Stimulated activated CD4-positive, alpha-beta T cell treated with anti-CD3 and anti-CD28 coated beads, Interleukin-12 subunit alpha, Interleukin-12 subunit beta, amount 100 ng/mL, for 24 hours (primary cell): ENCODE data around the gene FAT2.

Source experiments
- DNase-seq, 2 experiments: peaks; one replicate each; pipeline ENCODE4 v3.0.0-alpha.2; 2020; ENCODE audit warnings: low read depth in 2 of 2

FAT2 gene

DNA sequence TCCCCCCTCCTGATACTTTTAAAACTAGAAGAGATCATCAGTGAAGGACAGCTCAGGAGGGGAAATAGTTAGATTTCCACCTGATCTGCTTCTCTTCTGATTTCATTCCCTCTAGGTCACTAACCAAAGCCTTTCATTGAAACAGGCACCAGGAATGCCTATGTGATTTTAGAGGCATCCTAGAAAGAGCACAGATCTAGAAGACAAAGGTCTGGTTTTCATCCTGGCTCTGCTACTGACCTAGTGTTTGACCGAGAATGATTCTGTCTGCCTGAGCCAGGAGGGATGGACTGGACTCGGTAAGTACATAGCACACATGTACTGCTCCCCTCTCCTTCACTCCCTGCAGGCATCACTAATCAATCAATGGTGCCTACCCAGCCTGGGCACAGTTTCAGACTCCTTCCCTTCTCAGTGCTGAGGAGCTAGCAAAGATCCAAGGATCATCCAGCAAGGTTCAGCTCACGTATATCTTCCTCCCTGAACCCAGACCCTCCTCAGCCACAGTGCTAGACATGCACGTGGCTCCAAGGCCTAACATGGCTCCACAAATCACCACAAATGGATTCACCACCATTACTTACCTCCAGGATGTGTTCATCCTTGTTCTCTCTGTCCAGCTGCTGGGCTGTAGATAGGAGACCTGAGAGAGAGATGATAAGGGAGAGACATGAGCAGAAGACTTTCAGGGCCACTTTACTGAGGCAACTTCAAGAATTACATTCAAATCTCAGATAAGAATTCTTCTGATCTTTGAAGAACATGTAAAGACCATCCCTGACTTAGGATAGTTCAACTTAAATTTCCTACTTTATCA is 35.2 kb downstream of the FAT2 start:
- no peak for DNase-seq

DNA sequence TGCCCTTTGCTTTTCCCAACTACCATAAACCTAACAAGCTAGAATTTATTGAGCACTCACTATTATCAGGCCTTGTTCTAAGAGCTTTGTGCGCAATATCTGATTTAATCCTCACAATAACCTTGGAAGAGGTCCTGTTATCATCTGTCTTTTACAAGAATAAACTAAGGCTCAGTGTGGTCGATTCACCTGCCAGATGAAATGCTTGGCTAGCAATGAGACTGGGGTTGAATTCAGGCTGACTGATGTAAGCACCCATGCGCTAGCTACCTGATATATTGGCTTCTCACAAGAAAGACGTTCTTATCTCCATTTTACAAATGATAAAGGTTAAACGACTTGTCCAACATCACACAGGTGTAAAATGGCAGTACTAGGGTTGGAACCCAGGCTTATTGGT is 37.4 kb downstream of the FAT2 start:
- no peak for DNase-seq

DNA sequence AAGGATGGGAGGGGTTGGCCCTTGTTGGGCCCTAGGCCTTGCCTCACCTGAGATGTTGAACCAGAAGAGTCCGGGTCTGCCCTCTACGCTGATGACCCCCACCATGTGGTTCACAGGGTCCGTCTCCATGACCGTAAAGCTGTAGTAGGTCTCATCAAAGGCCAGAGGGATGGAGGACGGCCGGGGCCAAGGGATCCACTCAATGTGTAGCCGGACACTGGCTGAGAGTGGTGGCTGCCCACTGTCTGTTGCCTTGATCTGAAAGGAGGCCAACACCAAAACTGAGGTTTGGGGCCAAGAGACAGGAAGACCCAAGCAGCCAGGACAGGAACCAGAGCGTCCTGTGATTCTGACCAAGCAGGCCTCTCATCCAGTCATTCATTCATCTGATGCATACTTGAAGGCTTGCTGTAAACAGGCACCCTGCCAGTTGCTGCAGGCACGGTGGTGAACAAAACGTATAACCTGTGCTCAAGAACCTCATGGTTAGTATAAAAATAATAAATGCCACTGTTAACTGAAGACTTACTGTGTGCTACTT is 37.9 kb downstream of the FAT2 start:
- DNase-seq = no peak

DNA sequence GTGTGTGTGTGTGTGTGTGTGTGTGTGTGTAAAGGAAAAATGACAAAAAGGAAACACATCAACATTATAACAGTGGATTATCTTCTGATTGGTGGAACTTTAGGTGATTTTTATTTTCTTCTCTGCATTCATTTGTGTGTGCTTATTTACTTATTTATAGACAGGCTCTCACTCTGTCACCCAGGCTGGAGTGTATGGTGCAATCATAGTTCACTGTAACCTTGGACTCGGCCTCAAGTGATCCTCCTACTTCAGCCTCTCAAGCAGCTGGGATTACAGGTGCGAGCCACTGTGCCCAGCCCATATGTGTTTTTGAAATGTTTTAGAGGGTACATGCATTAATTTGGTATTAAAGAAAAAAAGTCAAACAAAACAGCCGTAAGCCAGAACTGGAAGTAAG is 39.1 kb downstream of the FAT2 start:
- DNase-seq = no peak

DNA sequence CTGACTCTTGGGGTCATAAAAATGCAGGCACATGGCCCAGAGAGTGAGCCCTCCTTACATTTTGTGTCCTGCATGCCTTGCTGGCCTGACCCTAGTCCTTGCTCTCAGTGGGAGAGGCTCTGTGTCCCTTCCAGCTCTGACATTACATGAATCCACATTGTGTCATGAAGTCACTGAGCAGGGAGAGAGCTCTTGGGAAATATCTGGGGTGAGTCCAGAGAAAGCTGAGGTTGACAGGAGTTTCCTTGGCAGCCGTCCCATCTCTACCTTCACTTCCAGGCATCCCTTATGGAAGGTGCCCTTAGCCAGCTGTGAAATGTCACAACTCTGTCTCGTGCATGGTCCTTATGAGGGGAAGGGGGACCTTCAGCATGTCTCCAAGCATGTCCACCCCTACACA is 41.0 kb downstream of the FAT2 start:
- no peak for DNase-seq

DNA sequence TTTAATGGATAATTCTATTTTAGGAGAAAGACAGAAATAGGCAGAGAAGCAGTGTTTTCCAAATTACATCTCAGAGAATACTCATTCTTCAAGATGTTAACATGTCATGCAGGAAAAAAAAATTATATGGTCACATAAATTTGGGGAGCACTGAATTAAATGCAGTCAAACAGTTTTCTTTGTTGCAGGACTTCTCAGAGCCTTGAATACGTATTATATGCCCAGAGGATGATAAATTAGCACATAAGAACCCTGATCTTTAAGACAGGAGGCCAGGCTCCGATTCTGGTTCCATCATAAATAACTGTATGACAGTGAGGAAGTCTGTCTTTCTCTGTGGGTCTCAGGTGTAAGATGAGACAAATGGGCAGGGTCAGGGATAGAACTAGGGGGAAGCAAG is 41.4 kb downstream of the FAT2 start:
- DNase-seq = no peak

DNA sequence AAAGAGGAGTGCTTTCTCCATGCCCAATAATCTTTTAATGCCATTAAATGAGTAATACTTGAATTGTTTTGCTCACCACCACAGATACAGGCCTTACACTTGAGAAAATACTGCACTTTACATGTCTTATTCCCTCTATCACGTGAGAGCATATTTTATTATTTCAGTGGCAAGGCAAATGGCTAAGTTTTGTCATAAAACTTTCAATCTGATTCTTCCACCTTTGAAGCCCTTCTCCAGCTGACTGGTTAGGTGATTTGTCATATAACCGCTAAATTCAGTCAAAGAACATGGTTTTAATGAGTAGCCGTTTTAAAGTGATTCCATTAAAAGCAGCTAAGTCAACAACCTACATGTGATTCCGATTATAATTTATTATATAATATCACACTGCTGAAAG is 43.8 kb downstream of the FAT2 start:
- no peak for DNase-seq

DNA sequence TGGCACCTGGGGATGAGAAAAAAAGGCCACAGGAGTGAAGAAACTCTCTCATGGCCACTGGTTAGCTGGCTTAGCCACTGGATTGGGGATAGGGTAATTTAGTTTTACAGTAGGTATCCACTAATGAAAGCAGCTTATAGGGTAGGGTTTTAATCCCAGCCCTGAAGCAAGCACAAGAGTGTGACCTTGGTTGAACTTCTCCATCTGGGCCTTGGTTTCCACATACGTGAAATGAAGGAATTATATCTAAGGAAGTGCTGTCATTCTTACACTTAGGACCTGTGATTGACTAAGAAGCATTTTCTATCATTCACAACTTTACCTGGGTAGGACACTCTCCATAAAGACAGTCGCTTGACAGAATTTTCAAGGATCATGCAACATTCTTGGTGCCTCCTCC is 49.6 kb downstream of the FAT2 start:
- no peak for DNase-seq
